Measurements from ENCODE around the gene SULT1A3.
"Not testable (repeated sequence)": the region's sequence is repeated elsewhere in the genome, so short reads cannot be mapped to it uniquely, and the experiment has no call there.

The SULT1A3 gene

GRCh38 chr16:30186782-30187555 lies 12.1 kb upstream of the SULT1A3 start:
- TF ChIP-seq SPI1 (IDR thresholded peaks at IDR 0.05; ENCODE audit: borderline replicate concordance, low read depth) (no peak), POLR2AphosphoS5 (IDR thresholded peaks at IDR 0.05; ENCODE audit: low read depth) (peak; percentile 66), GABPA (IDR thresholded peaks at IDR 0.05; ENCODE audit: low read depth) (no peak)
- TF ChIP-seq, protein P1, sequence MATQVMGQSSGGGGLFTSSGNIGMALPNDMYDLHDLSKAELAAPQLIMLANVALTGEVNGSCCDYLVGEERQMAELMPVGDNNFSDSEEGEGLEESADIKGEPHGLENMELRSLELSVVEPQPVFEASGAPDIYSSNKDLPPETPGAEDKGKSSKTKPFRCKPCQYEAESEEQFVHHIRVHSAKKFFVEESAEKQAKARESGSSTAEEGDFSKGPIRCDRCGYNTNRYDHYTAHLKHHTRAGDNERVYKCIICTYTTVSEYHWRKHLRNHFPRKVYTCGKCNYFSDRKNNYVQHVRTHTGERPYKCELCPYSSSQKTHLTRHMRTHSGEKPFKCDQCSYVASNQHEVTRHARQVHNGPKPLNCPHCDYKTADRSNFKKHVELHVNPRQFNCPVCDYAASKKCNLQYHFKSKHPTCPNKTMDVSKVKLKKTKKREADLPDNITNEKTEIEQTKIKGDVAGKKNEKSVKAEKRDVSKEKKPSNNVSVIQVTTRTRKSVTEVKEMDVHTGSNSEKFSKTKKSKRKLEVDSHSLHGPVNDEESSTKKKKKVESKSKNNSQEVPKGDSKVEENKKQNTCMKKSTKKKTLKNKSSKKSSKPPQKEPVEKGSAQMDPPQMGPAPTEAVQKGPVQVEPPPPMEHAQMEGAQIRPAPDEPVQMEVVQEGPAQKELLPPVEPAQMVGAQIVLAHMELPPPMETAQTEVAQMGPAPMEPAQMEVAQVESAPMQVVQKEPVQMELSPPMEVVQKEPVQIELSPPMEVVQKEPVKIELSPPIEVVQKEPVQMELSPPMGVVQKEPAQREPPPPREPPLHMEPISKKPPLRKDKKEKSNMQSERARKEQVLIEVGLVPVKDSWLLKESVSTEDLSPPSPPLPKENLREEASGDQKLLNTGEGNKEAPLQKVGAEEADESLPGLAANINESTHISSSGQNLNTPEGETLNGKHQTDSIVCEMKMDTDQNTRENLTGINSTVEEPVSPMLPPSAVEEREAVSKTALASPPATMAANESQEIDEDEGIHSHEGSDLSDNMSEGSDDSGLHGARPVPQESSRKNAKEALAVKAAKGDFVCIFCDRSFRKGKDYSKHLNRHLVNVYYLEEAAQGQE (IDR thresholded peaks at IDR 0.05; ENCODE audit: insufficient replicate concordance, low read depth), result no peak
- TF ChIP-seq, protein P2, sequence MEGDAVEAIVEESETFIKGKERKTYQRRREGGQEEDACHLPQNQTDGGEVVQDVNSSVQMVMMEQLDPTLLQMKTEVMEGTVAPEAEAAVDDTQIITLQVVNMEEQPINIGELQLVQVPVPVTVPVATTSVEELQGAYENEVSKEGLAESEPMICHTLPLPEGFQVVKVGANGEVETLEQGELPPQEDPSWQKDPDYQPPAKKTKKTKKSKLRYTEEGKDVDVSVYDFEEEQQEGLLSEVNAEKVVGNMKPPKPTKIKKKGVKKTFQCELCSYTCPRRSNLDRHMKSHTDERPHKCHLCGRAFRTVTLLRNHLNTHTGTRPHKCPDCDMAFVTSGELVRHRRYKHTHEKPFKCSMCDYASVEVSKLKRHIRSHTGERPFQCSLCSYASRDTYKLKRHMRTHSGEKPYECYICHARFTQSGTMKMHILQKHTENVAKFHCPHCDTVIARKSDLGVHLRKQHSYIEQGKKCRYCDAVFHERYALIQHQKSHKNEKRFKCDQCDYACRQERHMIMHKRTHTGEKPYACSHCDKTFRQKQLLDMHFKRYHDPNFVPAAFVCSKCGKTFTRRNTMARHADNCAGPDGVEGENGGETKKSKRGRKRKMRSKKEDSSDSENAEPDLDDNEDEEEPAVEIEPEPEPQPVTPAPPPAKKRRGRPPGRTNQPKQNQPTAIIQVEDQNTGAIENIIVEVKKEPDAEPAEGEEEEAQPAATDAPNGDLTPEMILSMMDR (IDR thresholded peaks at IDR 0.05; ENCODE audit: insufficient read depth, low read length), result peak; percentile 83
- peak; percentile 80 to 87 for DNase-seq (ENCODE audit: low read depth in 1 of 2, low spot score in 1 of 2)
- peak overlapping the region; percentile 100 for H3K27ac ChIP-seq (replicated peaks)
- peak overlapping the region; percentile 59 for H3K4me3 ChIP-seq (replicated peaks; ENCODE audit: insufficient read depth, low read length)
- no peaks in the 10 kb centered on the region for H3K27me3 ChIP-seq (ENCODE audit: insufficient read depth, poor library complexity, severe bottlenecking)

GRCh38 chr16:30187556-30187865 lies 11.5 kb upstream of the SULT1A3 start:
- Histone ChIP-seq H3K27ac (replicated peaks) (peak overlapping the region; percentile 100), H3K4me3 (replicated peaks; ENCODE audit: insufficient read depth, low read length) (no peak overlapping the region), H3K27me3 (ENCODE audit: insufficient read depth, poor library complexity, severe bottlenecking) (no peaks in the 10 kb centered on the region)
- DNase-seq (ENCODE audit: low read depth in 1 of 2, low spot score in 1 of 2), result no peak
- no peak for TF ChIP-seq SPI1 (IDR thresholded peaks at IDR 0.05; ENCODE audit: borderline replicate concordance, low read depth)
- TF ChIP-seq, protein P1 (IDR thresholded peaks at IDR 0.05; ENCODE audit: insufficient replicate concordance, low read depth), result no peak
- no peak for TF ChIP-seq GABPA (IDR thresholded peaks at IDR 0.05; ENCODE audit: low read depth)
- TF ChIP-seq POLR2AphosphoS5 (IDR thresholded peaks at IDR 0.05; ENCODE audit: low read depth), result no peak
- TF ChIP-seq, protein P2 (IDR thresholded peaks at IDR 0.05; ENCODE audit: insufficient read depth, low read length), result no peak

DNA sequence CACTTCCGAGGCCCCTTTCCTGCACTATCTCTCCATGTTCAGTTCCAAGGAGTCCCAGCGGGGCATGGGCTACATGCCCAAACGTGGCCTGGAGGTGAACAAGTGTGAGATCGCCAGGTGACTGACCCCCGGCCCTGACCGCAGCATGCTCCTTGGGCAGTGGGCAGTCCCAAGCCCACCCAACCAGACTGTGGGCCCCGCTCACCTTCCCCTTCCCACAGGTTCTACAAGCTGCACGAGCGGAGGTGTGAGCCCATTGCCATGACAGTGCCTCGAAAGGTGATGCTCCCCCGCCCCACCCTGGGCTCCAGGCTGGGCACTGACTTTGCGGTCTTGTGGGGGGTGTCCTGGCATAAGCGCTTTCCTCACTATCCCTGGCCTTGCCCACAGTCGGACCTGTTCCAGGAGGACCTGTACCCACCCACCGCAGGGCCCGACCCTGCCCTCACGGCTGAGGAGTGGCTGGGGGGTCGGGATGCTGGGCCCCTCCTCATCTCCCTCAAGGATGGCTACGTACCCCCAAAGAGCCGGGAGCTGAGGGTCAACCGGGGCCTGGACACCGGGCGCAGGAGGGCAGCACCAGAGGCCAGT lies 11.0 kb upstream of the SULT1A3 start:
- Histone ChIP-seq H3K27ac (replicated peaks) (peak overlapping the region; percentile 100), H3K4me3 (replicated peaks; ENCODE audit: insufficient read depth, low read length) (no peak overlapping the region), H3K27me3 (ENCODE audit: insufficient read depth, poor library complexity, severe bottlenecking) (no peaks in the 10 kb centered on the region)
- peak in 1 of 2 experiments; percentile 61 for DNase-seq (ENCODE audit: low read depth in 1 of 2, low spot score in 1 of 2)
- TF ChIP-seq, protein P1 (IDR thresholded peaks at IDR 0.05; ENCODE audit: insufficient replicate concordance, low read depth), result no peak
- TF ChIP-seq POLR2AphosphoS5 (IDR thresholded peaks at IDR 0.05; ENCODE audit: low read depth), result peak; percentile 21; the same call in 1 of the 2 replicates

- H3K27ac ChIP-seq (replicated peaks); H3K27me3 ChIP-seq (ENCODE audit: insufficient read depth, poor library complexity, severe bottlenecking); DNase-seq (ENCODE audit: low read depth in 1 of 2, low spot score in 1 of 2); H3K4me3 ChIP-seq (replicated peaks; ENCODE audit: insufficient read depth, low read length): not testable (repeated sequence)
These were observed 7.9 kb upstream of the SULT1A3 start for GRCh38 chr16:30191158-30191557.

- not testable (repeated sequence) for DNase-seq (ENCODE audit: low read depth in 1 of 2, low spot score in 1 of 2); H3K27me3 ChIP-seq (ENCODE audit: insufficient read depth, poor library complexity, severe bottlenecking); H3K4me3 ChIP-seq (replicated peaks; ENCODE audit: insufficient read depth, low read length); H3K27ac ChIP-seq (replicated peaks)
These were observed 6.0 kb upstream of the SULT1A3 start for GRCh38 chr16:30193098-30193497.

DNA sequence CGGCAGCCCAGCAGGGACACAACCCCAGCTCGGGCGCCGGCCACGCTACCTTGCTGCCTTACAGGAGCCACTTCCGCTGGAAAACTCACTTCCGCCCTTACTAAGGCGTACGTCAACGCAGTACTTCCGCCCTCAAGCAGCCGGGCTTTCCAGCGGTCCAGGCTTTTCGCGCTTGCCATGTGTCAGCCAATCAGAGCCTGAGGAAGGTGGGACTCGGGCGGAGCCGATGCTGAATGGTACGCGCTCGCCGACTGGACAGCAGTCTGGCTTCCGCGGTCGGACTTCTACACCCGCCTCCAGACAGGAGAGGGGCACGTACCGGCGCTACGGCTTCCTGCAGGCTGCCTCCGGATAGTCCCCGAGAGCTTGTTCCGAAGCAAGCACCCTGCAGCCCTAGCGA lies 5.4 kb upstream of the SULT1A3 start, which contains the start of the genes BOLA2B and SLX1A:
Gene BOLA2B, minus strand, starts transcription at position 52 of the 400 bp plus-strand sequence. CDS start 71 bp downstream, outside the sequence.
Gene SLX1A, plus strand, starts transcription at position 261 of the 400 bp plus-strand sequence. CDS start 210 bp downstream, outside the sequence.
- DNase-seq (ENCODE audit: low read depth in 1 of 2, low spot score in 1 of 2); H3K27me3 ChIP-seq (ENCODE audit: insufficient read depth, poor library complexity, severe bottlenecking); H3K27ac ChIP-seq (replicated peaks): not testable (repeated sequence)
- peak within 1 kb of the TSS; percentile 44 for H3K4me3 ChIP-seq (replicated peaks; ENCODE audit: insufficient read depth, low read length)
